Common myeloid progenitor, CD34-positive (primary cell): ENCODE measurements around the gene MOB3B.

Experiments
- CTCF ChIA-PET: fragments of 350-600 bp; sonication (Branson Sonifier 250); formaldehyde crosslinking; loops from one replicate; lab custom pipeline; 2021; ENCODE audit warnings: antibody characterized with exemption; lab: Charles Lee
- POLR2A ChIA-PET: fragments of 350-600 bp; sonication (Branson Sonifier 250); formaldehyde crosslinking; loops from one replicate; lab custom pipeline; 2021; ENCODE audit warnings: antibody characterized with exemption; lab: Charles Lee
- DNase-seq, 3 donors: peaks; one replicate each; pipeline versions ENCODE4 v3.0.0 to v3.0.0-alpha.2; 2013
- H3K27ac ChIP-seq, 2 experiments: 1 replicate in 1 of 2; 2 replicates in 1 of 2; pipeline ENCODE4 v1.7.0; 2013; ENCODE audit warnings: inconsistent platforms in 2 of 2, low read length in 2 of 2, mild to moderate bottlenecking in 2 of 2, low read depth in 1 of 2, moderate library complexity in 1 of 2; ENCODE audit not compliant: severe bottlenecking in 2 of 2, insufficient read depth in 1 of 2, poor library complexity in 1 of 2
- H3K27me3 ChIP-seq, 5 experiments: replicated peaks in 2 of 5; 1 replicate in 3 of 5; 2 replicates in 2 of 5; pipeline versions ENCODE4 v1.6.1 to v1.7.0; 2013; ENCODE audit warnings: low read length in 4 of 5, mild to moderate bottlenecking in 2 of 5, moderate library complexity in 2 of 5, inconsistent platforms in 1 of 5; ENCODE audit not compliant: insufficient read depth in 5 of 5, control insufficient read depth in 4 of 5
- H3K36me3 ChIP-seq, 4 experiments: 1 replicate in 2 of 4; 2 replicates in 2 of 4; pipeline versions ENCODE4 v1.6.1 to v1.7.0; 2013; ENCODE audit warnings: low read length in 3 of 4, control low read depth in 1 of 4, mild to moderate bottlenecking in 1 of 4; ENCODE audit not compliant: control insufficient read depth in 4 of 4, insufficient read depth in 4 of 4
- H3K4me1 ChIP-seq, 4 experiments: 1 replicate in 3 of 4; 2 replicates in 1 of 4; pipeline versions ENCODE4 v1.6.1 to v1.7.1; 2013; ENCODE audit warnings: low read length in 3 of 4, mild to moderate bottlenecking in 3 of 4, control low read depth in 1 of 4, inconsistent platforms in 1 of 4, moderate library complexity in 1 of 4; ENCODE audit not compliant: control insufficient read depth in 4 of 4, insufficient read depth in 4 of 4; ENCODE audit errors: control extremely low read depth in 1 of 4
- H3K4me3 ChIP-seq, 7 experiments: 1 replicate in 4 of 7; 2 replicates in 3 of 7; pipeline versions ENCODE4 v1.5.1 to v1.7.0; 2013; ENCODE audit warnings: mild to moderate bottlenecking in 7 of 7, low read length in 6 of 7, moderate library complexity in 6 of 7, inconsistent platforms in 2 of 7, low read depth in 2 of 7, control low read depth in 1 of 7; ENCODE audit not compliant: insufficient read depth in 4 of 7, control insufficient read depth in 1 of 7; ENCODE audit errors: extremely low read depth in 1 of 7
- H3K9me3 ChIP-seq, 5 experiments: 1 replicate in 4 of 5; 2 replicates in 1 of 5; pipeline versions ENCODE4 v1.6.1 to v1.7.1; 2013; ENCODE audit warnings: low read length in 4 of 5, mild to moderate bottlenecking in 2 of 5, inconsistent platforms in 1 of 5, low read depth in 1 of 5, moderate library complexity in 1 of 5; ENCODE audit not compliant: control insufficient read depth in 4 of 5, insufficient read depth in 2 of 5; ENCODE audit errors: control extremely low read depth in 1 of 5
- WGBS: methylation state at CpG from one replicate; pipeline ENCODE4 v1.1.5; 2013; ENCODE audit not compliant: insufficient coverage; 5-methylcytosine and 5-hydroxymethylcytosine counted together

Gene MOB3B

DNA sequence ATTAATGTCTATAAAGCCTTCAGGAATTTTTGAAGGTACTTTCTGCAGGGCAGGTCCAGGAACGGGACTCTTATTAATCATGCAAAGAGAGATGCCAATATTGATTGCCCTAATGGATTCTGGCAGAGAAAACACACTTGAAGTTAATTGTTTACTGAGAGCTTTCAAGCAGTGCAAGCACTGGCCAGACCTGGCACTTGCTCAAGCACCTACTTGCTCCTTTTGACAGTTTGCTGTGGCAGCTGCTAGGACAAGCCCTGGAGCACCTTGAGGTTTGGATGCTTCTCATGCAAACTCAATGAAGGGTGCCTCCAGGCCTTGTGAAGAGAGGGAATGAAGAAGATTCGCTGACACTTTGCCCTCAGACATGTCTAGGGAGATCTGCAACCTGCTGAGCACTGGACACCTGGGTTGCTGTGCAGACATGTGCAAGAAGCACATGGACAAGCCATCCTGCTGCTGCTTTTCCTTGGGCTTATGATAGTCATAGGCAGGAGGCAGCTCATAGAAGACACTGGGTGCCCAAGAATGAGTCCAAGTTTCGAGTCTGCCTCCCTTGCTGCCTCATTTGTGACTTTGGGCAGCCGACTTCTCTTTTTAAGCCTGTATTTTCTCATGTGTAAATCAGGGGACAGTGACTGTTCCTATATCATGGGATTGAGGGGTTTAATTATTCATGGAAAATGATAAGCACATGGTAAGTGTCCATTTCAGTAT is 143.8 kb downstream of the MOB3B start:
- no peak for DNase-seq
- Histone ChIP-seq H3K4me3 (no peak overlapping the region), H3K27ac (no peak overlapping the region), H3K36me3 (no peaks in the 10 kb centered on the region), H3K9me3 (no peaks in the 10 kb centered on the region), H3K4me1 (no peaks in the 10 kb centered on the region), H3K27me3 (no peaks in the 10 kb centered on the region)
- POLR2A ChIA-PET = no interaction called here
- CTCF ChIA-PET = no interaction called here
- 97% methylated on average over 4 of the region's 4 CpGs for WGBS

- no peak overlapping the region for H3K4me3 ChIP-seq
- ChIA-PET CTCF (no interaction called here), POLR2A (no interaction called here)
- H3K4me1 ChIP-seq = peaks cover 0 to 2% (median under 1%) of the 10 kb centered on the region in 4 experiments
- H3K27ac ChIP-seq = no peak overlapping the region
- H3K36me3 ChIP-seq = no peaks in the 10 kb centered on the region
- 90% methylated on average over 4 of the region's 5 CpGs for WGBS
- DNase-seq = no peak
- no peaks in the 10 kb centered on the region for H3K27me3 ChIP-seq
- H3K9me3 ChIP-seq = no peaks in the 10 kb centered on the region
Measured at GRCh38 chr9:27384262-27385014, 145.2 kb downstream of the MOB3B start.

GRCh38 chr9:27383524-27383923 is 146.1 kb downstream of the MOB3B start:
- ChIA-PET CTCF (no interaction called here), POLR2A (no interaction called here)
- no peaks in the 10 kb centered on the region for H3K36me3 ChIP-seq
- no peaks in the 10 kb centered on the region for H3K27me3 ChIP-seq
- H3K9me3 ChIP-seq = no peaks in the 10 kb centered on the region
- H3K4me1 ChIP-seq = peaks cover 0 to 4% (median 2%) of the 10 kb centered on the region in 4 experiments
- H3K27ac ChIP-seq = no peak overlapping the region
- DNase-seq = no peak
- no CpG with 5 or more reads among the region's 1 CpG for WGBS
- no peak overlapping the region for H3K4me3 ChIP-seq

DNA sequence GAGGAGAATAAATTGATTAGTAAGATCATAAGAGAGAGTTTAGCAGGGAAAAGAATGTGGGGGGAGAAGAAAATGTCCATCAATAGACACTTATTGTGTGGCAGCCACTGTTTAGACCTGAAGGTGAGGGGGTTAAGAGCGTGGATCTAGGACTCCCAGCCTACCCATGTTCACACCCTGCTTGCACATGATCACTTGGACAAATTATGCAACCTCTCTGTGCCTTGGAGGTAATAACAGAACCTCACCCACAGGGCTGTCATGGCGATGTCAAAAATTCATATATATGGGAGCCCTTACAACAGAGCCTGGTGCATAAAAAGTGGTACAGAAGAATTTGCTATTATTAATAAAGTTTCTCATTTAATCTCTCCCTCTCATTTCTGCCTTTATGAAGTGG is 146.6 kb downstream of the MOB3B start:
- Histone ChIP-seq H3K36me3 (no peaks in the 10 kb centered on the region), H3K27me3 (no peaks in the 10 kb centered on the region), H3K9me3 (no peaks in the 10 kb centered on the region), H3K4me1 (peaks cover 0 to 4% (median 2%) of the 10 kb centered on the region in 4 experiments), H3K27ac (no peak overlapping the region), H3K4me3 (no peak overlapping the region)
- POLR2A ChIA-PET = no interaction called here
- WGBS = 100% methylated on average over 1 of the region's 2 CpGs
- CTCF ChIA-PET = no interaction called here
- no peak for DNase-seq

DNA sequence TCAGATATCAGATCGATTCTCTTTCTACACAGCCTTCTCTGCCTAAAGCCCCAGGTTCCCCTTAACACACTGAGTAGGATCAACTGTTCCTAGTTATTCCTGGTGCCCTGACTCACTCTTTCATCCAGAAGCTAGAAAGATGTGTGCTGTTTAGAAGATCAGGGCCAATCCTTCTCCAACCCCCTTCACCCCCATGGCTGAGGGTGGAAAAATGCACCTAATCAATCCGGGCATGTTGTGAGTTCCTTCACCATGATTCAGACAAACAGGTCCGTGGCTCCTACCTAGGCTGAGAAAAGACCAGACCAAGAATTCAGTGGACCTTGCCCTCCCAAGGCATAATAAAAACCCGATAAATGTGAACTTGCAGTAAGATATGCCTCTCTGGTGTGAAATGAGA is 147.3 kb downstream of the MOB3B start:
- DNase-seq = no peak
- WGBS = 100% methylated on average over 2 of the region's 4 CpGs
- Histone ChIP-seq H3K4me1 (peaks cover 0 to 4% (median 2%) of the 10 kb centered on the region in 4 experiments), H3K27me3 (no peaks in the 10 kb centered on the region), H3K27ac (no peak overlapping the region), H3K4me3 (no peak overlapping the region), H3K9me3 (no peaks in the 10 kb centered on the region), H3K36me3 (no peaks in the 10 kb centered on the region)
- ChIA-PET CTCF (no interaction called here), POLR2A (no interaction called here)

GRCh38 chr9:27379311-27380251 is 150.0 kb downstream of the MOB3B start:
- H3K9me3 ChIP-seq = no peaks in the 10 kb centered on the region
- H3K27ac ChIP-seq = no peak overlapping the region
- H3K4me1 ChIP-seq = peaks cover 0 to 4% (median 2%) of the 10 kb centered on the region in 4 experiments
- POLR2A ChIA-PET = no interaction called here
- H3K4me3 ChIP-seq = no peak overlapping the region
- H3K36me3 ChIP-seq = no peaks in the 10 kb centered on the region
- H3K27me3 ChIP-seq = no peaks in the 10 kb centered on the region
- CTCF ChIA-PET = interaction anchor here (1.1 kb wide), 1 partner anchor 11 kb away, joined by 4 read pairs; no protein-coding TSS in a partner anchor
- WGBS = 60% methylated on average over 5 of the region's 8 CpGs
- peak in 1 of 3 donors; percentile 7 for DNase-seq
